ENCODE results near the gene EDARADD. TPM values are rescaled to one million over a fixed set of nuclear protein-coding genes. Genes with fewer than 3 reads are reported as not detected.

EDARADD gene
- total RNA-seq, 1 experiment from 2014 or later: 0.15 TPM

DNA sequence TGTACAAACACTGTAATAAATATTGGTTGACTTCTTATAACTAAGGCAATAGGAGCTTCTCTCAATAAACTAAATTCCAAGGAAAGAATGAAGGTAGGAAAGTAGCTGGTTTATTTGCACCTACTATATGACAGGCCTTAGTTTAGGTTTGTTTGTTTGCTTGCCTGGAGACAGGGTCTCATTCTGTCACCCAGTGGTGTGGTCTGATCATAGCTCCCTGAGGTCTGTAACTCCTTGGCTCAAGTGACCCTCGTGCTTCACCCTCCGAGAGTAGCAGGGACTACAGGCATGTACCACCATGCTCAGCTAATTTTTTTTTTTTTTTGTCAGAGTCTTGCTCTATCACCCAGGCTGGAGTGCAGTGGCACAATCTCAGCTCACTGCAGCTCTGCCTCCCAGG lies 1.9 kb upstream of the EDARADD start:
- no peaks in the 10 kb centered on the region for H3K9me3 ChIP-seq (ENCODE audit: low read depth, low read length, poor library complexity, severe bottlenecking)
- no peak overlapping the region for H3K4me3 ChIP-seq (ENCODE audit: low read depth, low read length, poor library complexity, severe bottlenecking)
- BruUV-seq (replicated peaks): no TSS peak
- POLR2A ChIA-PET (ENCODE audit: low non-redundant PET): no interaction called here
- no peaks in the 10 kb centered on the region for H3K36me3 ChIP-seq (ENCODE audit: insufficient read depth, low read length, poor library complexity, severe bottlenecking)
- no peak overlapping the region for H3K27ac ChIP-seq (ENCODE audit: low read depth, low read length, poor library complexity, severe bottlenecking)
- no peaks in the 10 kb centered on the region for H3K4me1 ChIP-seq (ENCODE audit: insufficient read depth, low read length, poor library complexity, severe bottlenecking)
- H3K27me3 ChIP-seq (replicated peaks; ENCODE audit: insufficient read depth, low read depth, low read length, poor library complexity): peaks cover 8% of the 10 kb centered on the region
- TF ChIP-seq, protein P1, sequence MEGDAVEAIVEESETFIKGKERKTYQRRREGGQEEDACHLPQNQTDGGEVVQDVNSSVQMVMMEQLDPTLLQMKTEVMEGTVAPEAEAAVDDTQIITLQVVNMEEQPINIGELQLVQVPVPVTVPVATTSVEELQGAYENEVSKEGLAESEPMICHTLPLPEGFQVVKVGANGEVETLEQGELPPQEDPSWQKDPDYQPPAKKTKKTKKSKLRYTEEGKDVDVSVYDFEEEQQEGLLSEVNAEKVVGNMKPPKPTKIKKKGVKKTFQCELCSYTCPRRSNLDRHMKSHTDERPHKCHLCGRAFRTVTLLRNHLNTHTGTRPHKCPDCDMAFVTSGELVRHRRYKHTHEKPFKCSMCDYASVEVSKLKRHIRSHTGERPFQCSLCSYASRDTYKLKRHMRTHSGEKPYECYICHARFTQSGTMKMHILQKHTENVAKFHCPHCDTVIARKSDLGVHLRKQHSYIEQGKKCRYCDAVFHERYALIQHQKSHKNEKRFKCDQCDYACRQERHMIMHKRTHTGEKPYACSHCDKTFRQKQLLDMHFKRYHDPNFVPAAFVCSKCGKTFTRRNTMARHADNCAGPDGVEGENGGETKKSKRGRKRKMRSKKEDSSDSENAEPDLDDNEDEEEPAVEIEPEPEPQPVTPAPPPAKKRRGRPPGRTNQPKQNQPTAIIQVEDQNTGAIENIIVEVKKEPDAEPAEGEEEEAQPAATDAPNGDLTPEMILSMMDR (conservative IDR thresholded peaks at IDR 0.05; ENCODE audit: low read depth, low read length): no peak
- TF ChIP-seq EZH2 (IDR thresholded peaks at IDR 0.05; ENCODE audit: borderline replicate concordance, low read depth, low read length, poor library complexity, severe bottlenecking): no peak
- no peak for DNase-seq (ENCODE audit: low spot score)
- CTCF ChIA-PET: no interaction called here
- intact Hi-C loops (cut with micrococcal nuclease; ENCODE audit: unreplicated experiment): no loop called here

DNA sequence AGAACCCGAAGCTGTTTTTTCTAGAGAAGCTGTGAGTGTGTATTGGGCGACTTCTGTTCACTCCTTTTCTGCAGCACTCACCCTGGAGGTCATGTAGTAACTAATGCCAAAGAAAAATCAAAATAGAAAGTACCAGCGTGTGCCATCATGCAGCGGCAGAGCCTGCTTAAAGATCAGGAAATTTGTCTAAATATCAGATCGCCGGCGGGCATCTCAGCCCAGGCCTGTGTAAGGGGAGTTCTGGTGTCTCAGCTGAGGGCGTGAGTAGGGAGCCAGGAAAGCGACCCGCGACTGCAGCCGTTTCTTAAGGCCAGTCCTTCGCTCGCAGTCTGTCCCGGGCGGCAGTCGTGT lies 768 bp downstream of the EDARADD start:
- peak overlapping the region; percentile 55 for H3K4me3 ChIP-seq (ENCODE audit: low read depth, low read length, poor library complexity, severe bottlenecking)
- H3K27me3 ChIP-seq (replicated peaks; ENCODE audit: insufficient read depth, low read depth, low read length, poor library complexity): peaks cover 8% of the 10 kb centered on the region
- TF ChIP-seq, protein P1 (conservative IDR thresholded peaks at IDR 0.05; ENCODE audit: low read depth, low read length): no peak
- no peak for TF ChIP-seq EZH2 (IDR thresholded peaks at IDR 0.05; ENCODE audit: borderline replicate concordance, low read depth, low read length, poor library complexity, severe bottlenecking)
- peak; percentile 1 for DNase-seq (ENCODE audit: low spot score)
- H3K27ac ChIP-seq (ENCODE audit: low read depth, low read length, poor library complexity, severe bottlenecking): no peak overlapping the region
- ChIA-PET CTCF (no interaction called here), POLR2A (ENCODE audit: low non-redundant PET) (no interaction called here)
- H3K9me3 ChIP-seq (ENCODE audit: low read depth, low read length, poor library complexity, severe bottlenecking): no peaks in the 10 kb centered on the region
- no peaks in the 10 kb centered on the region for H3K4me1 ChIP-seq (ENCODE audit: insufficient read depth, low read length, poor library complexity, severe bottlenecking)
- no TSS peak for BruUV-seq (replicated peaks)
- intact Hi-C loops (cut with micrococcal nuclease; ENCODE audit: unreplicated experiment): no loop called here
- no peaks in the 10 kb centered on the region for H3K36me3 ChIP-seq (ENCODE audit: insufficient read depth, low read length, poor library complexity, severe bottlenecking)

DNA sequence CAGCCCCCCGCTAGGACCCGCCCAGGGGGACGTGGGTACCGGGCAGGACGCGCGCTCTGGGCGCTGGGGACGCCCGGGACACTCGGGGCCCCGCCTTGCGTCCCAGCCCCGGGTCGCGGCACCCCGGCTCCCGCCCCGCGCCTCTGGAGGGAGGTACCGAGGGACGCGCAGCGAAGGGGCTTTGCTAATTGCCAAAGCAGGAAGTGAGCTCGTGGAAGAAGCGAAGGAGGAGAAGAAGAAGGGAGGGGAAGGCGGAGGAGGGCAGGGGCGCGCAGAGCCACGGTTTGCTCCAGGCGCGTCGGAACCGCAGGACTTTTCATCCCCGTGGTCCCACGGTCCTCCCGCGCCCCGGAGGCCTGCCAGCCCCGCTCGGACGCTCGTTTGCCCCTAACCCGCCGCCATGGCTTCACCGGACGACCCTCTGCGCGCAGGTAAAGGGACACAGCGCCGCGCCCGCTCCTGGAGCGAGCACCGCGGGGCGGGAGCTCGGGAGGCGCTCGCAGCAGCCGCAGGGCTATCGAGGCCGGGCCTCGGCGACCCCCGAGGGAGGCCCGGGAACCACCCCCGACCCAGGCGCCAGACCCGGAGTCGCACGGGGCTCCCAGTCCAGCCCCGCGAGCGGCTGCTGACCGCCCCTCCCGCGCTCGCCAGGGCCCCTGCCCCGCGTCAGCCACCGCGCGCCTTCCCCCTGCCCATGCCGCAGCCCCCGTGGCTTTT lies 1.3 kb downstream of the EDARADD start:
- Histone ChIP-seq H3K4me3 (ENCODE audit: low read depth, low read length, poor library complexity, severe bottlenecking) (peak overlapping the region; percentile 55), H3K27ac (ENCODE audit: low read depth, low read length, poor library complexity, severe bottlenecking) (no peak overlapping the region), H3K27me3 (replicated peaks; ENCODE audit: insufficient read depth, low read depth, low read length, poor library complexity) (peaks cover 8% of the 10 kb centered on the region), H3K36me3 (ENCODE audit: insufficient read depth, low read length, poor library complexity, severe bottlenecking) (no peaks in the 10 kb centered on the region), H3K9me3 (ENCODE audit: low read depth, low read length, poor library complexity, severe bottlenecking) (no peaks in the 10 kb centered on the region), H3K4me1 (ENCODE audit: insufficient read depth, low read length, poor library complexity, severe bottlenecking) (no peaks in the 10 kb centered on the region)
- CTCF ChIA-PET: no interaction called here
- BruUV-seq (replicated peaks): no TSS peak
- intact Hi-C loops (cut with micrococcal nuclease; ENCODE audit: unreplicated experiment): no loop called here
- peak; percentile 25 for DNase-seq (ENCODE audit: low spot score)
- POLR2A ChIA-PET (ENCODE audit: low non-redundant PET): no interaction called here
- TF ChIP-seq, protein P1 (conservative IDR thresholded peaks at IDR 0.05; ENCODE audit: low read depth, low read length): no peak
- no peak for TF ChIP-seq EZH2 (IDR thresholded peaks at IDR 0.05; ENCODE audit: borderline replicate concordance, low read depth, low read length, poor library complexity, severe bottlenecking)

Measured in A673 (cell line).